DND-41 (cell line): ENCODE measurements around the gene KRTAP5-1.
"Not testable (repeated sequence)": the region's sequence is repeated elsewhere in the genome, so short reads cannot be mapped to it uniquely, and the experiment has no call there.

Source experiments
- ATAC-seq: fragments of 200-7000 bp; cut with Tn5 transposase; 3 replicates; pipeline ENCODE4 v1.9.1; 2021; ENCODE audit warnings: low read depth; ENCODE audit not compliant: insufficient read depth
- DNase-seq: peaks from one replicate; pipeline ENCODE4 v3.0.0-alpha.2; 2020
- H2AFZ ChIP-seq: 2 replicates; pipeline ENCODE4 v1.6.0; 2012; ENCODE audit warnings: low read depth, low read length
- H3K27ac ChIP-seq: 2 replicates; pipeline ENCODE4 v1.5.1; 2012; ENCODE audit warnings: low read length, inconsistent platforms
- H3K27me3 ChIP-seq: fragments of 200-600 bp; sonication (generic); 2 replicates; pipeline ENCODE4 v1.6.0; 2012; ENCODE audit warnings: low read length, mild to moderate bottlenecking, inconsistent platforms; ENCODE audit not compliant: insufficient read depth, poor library complexity
- H3K36me3 ChIP-seq: 2 replicates; pipeline ENCODE4 v1.5.1; 2012; ENCODE audit warnings: low read length, inconsistent platforms; ENCODE audit not compliant: insufficient read depth
- H3K4me1 ChIP-seq: 2 replicates; pipeline ENCODE4 v1.5.1; 2012; ENCODE audit warnings: mild to moderate bottlenecking, low read length; ENCODE audit not compliant: insufficient read depth
- H3K4me2 ChIP-seq: 2 replicates; pipeline ENCODE4 v1.6.0; 2012; ENCODE audit warnings: mild to moderate bottlenecking, moderate library complexity, low read length, inconsistent platforms; ENCODE audit not compliant: insufficient read depth
- H3K4me3 ChIP-seq, 2 experiments: fragments of 200-600 bp in 1 of 2; shearing (Covaris generic) in 1 of 2; 2 replicates each; pipeline ENCODE4 v1.5.1; 2012 to 2016; ENCODE audit warnings: inconsistent platforms in 2 of 2, low read length in 2 of 2, mild to moderate bottlenecking in 2 of 2, low read depth in 1 of 2, moderate library complexity in 1 of 2
- H3K79me2 ChIP-seq: 2 replicates; pipeline ENCODE4 v1.6.0; 2012; ENCODE audit warnings: low read length, inconsistent platforms; ENCODE audit not compliant: insufficient read depth
- H3K9ac ChIP-seq: 2 replicates; pipeline ENCODE4 v1.6.0; 2012; ENCODE audit warnings: low read depth, mild to moderate bottlenecking, inconsistent platforms, low read length, moderate library complexity
- H3K9me3 ChIP-seq: 2 replicates; pipeline ENCODE4 v1.5.1; 2012; ENCODE audit warnings: low read length, moderate library complexity, mild to moderate bottlenecking, inconsistent platforms; ENCODE audit not compliant: insufficient read depth, severe bottlenecking
- H4K20me1 ChIP-seq: 2 replicates; pipeline ENCODE4 v1.6.0; 2012; ENCODE audit warnings: low read length; ENCODE audit not compliant: insufficient read depth
- CTCF ChIP-seq: IDR thresholded peaks from 2 replicates; pipeline ENCODE4 v1.5.1; 2012; ENCODE audit warnings: borderline replicate concordance, low read length, moderate library complexity, mild to moderate bottlenecking; ENCODE audit not compliant: poor library complexity, severe bottlenecking; ENCODE audit errors: extremely low read depth
- EZH2 ChIP-seq: IDR thresholded peaks from 3 replicates; pipeline ENCODE4 v1.6.1; 2012; ENCODE audit warnings: borderline replicate concordance, low read depth, mild to moderate bottlenecking, moderate library complexity, low read length, inconsistent platforms; ENCODE audit not compliant: severe bottlenecking

Gene KRTAP5-1

GRCh38 chr11:1619449-1619848 is 34.4 kb upstream of the KRTAP5-1 start:
- TF ChIP-seq CTCF (no peak), EZH2 (no peak)
- no peak overlapping the region for H3K27ac ChIP-seq
- H3K9ac ChIP-seq: no peak overlapping the region
- H3K4me3 ChIP-seq: no peak overlapping the region
- H4K20me1 ChIP-seq: no peaks in the 10 kb centered on the region
- no peaks in the 10 kb centered on the region for H3K4me1 ChIP-seq
- no peaks in the 10 kb centered on the region for H3K36me3 ChIP-seq
- ATAC-seq (no peak), DNase-seq (no peak)
- no peak overlapping the region for H2AFZ ChIP-seq
- no peak overlapping the region for H3K4me2 ChIP-seq
- H3K27me3 ChIP-seq: no peaks in the 10 kb centered on the region
- no peaks in the 10 kb centered on the region for H3K9me3 ChIP-seq
- no peaks in the 10 kb centered on the region for H3K79me2 ChIP-seq

- no peak for DNase-seq
Observed at GRCh38 chr11:1618231-1618630, 33.1 kb upstream of the KRTAP5-1 start.

GRCh38 chr11:1608363-1608762 is 23.3 kb upstream of the KRTAP5-1 start, which contains the start of gene KRTAP5-3:
Gene KRTAP5-3, minus strand, starts transcription at chr11:1608463. Its CDS starts 78 bp downstream, at chr11:1608385.
- ATAC-seq (no peak), DNase-seq (no peak)
- Histone ChIP-seq H3K79me2 (no peaks in the 10 kb centered on the region), H4K20me1 (no peaks in the 10 kb centered on the region), H3K27ac (no peak within 1 kb of the TSS), H3K9me3 (no peaks in the 10 kb centered on the region), H2AFZ (no peak within 1 kb of the TSS), H3K4me3 (no peak within 1 kb of the TSS), H3K27me3 (peaks cover 4% of the 10 kb centered on the region), H3K36me3 (no peaks in the 10 kb centered on the region), H3K4me1 (no peaks in the 10 kb centered on the region), H3K9ac (no peak within 1 kb of the TSS), H3K4me2 (no peak within 1 kb of the TSS)
- TF ChIP-seq CTCF (no peak), EZH2 (no peak)

More at GRCh38 chr11:1618231-1618630, 33.1 kb upstream of the KRTAP5-1 start:
- no peak overlapping the region for H2AFZ ChIP-seq
- no peaks in the 10 kb centered on the region for H3K27me3 ChIP-seq
- no peak overlapping the region for H3K27ac ChIP-seq
- no peaks in the 10 kb centered on the region for H4K20me1 ChIP-seq
- H3K79me2 ChIP-seq: no peaks in the 10 kb centered on the region
- ATAC-seq: no peak
- no peak overlapping the region for H3K9ac ChIP-seq
- no peaks in the 10 kb centered on the region for H3K9me3 ChIP-seq
- TF ChIP-seq CTCF (no peak), EZH2 (no peak)
- no peak overlapping the region for H3K4me2 ChIP-seq
- H3K36me3 ChIP-seq: no peaks in the 10 kb centered on the region
- no peaks in the 10 kb centered on the region for H3K4me1 ChIP-seq
- H3K4me3 ChIP-seq: no peak overlapping the region

- not testable (repeated sequence) for H3K4me3 ChIP-seq, H3K79me2 ChIP-seq, ATAC-seq, DNase-seq, H3K4me1 ChIP-seq, H2AFZ ChIP-seq, H3K27me3 ChIP-seq, H3K4me2 ChIP-seq, H3K27ac ChIP-seq, H3K36me3 ChIP-seq, H3K9ac ChIP-seq, H3K9me3 ChIP-seq, H4K20me1 ChIP-seq
Observed at GRCh38 chr11:1607901-1608300, 22.8 kb upstream of the KRTAP5-1 start.

GRCh38 chr11:1607156-1607845 is 22.2 kb upstream of the KRTAP5-1 start:
- not testable (repeated sequence) for H3K4me2 ChIP-seq, H2AFZ ChIP-seq, ATAC-seq, H3K4me3 ChIP-seq, H3K27ac ChIP-seq, H4K20me1 ChIP-seq, H3K4me1 ChIP-seq, H3K79me2 ChIP-seq, H3K36me3 ChIP-seq, DNase-seq, H3K9ac ChIP-seq, H3K9me3 ChIP-seq, H3K27me3 ChIP-seq

GRCh38 chr11:1605923-1606322 is 20.8 kb upstream of the KRTAP5-1 start:
- not testable (repeated sequence) for H3K36me3 ChIP-seq, H3K4me2 ChIP-seq, H3K9ac ChIP-seq, DNase-seq, H3K4me1 ChIP-seq, H3K4me3 ChIP-seq, H3K27ac ChIP-seq, H4K20me1 ChIP-seq, H3K27me3 ChIP-seq, H2AFZ ChIP-seq, H3K9me3 ChIP-seq, H3K79me2 ChIP-seq, ATAC-seq
